ENCODE results near the gene MACROD2. TPM values are rescaled to one million over a fixed set of nuclear protein-coding genes. Genes with fewer than 3 reads are reported as not detected.

Gene MACROD2
- total and polyA plus RNA-seq, 9 donors: 3.7 to 25.5 (median 7.8) TPM

- DNase-seq: no peak
- Histone ChIP-seq H3K27ac (no peak overlapping the region), H3K4me1 (ENCODE audit: insufficient read depth) (no peaks in the 10 kb centered on the region), H3K9me3 (peaks cover 0 to 3% of the 10 kb centered on the region in 2 donors), H3K36me3 (no peaks in the 10 kb centered on the region), H3K27me3 (no peaks in the 10 kb centered on the region), H3K4me3 (no peak overlapping the region)
- WGBS, 3 donors: 78 to 81% (median 78%) methylated on average over 2 of the region's 2 CpGs
- TF ChIP-seq POLR2A (IDR thresholded peaks at IDR 0.05): no peak
- TF ChIP-seq EP300 (IDR thresholded peaks at IDR 0.05): no peak
- TF ChIP-seq CTCF (IDR thresholded peaks at IDR 0.05): no peak
- intact Hi-C loops (cut with DNase I): no loop called here
These were observed 13.9 kb downstream of the MACROD2 start for GRCh38 chr20:14009208-14009607.

- TF ChIP-seq CTCF (IDR thresholded peaks at IDR 0.05) (no peak), EP300 (IDR thresholded peaks at IDR 0.05) (no peak), POLR2A (IDR thresholded peaks at IDR 0.05) (no peak)
- Histone ChIP-seq H3K4me3 (no peak overlapping the region), H3K36me3 (no peaks in the 10 kb centered on the region), H3K4me1 (ENCODE audit: insufficient read depth) (no peaks in the 10 kb centered on the region), H3K9me3 (peaks cover 0 to 3% of the 10 kb centered on the region in 2 donors), H3K27me3 (no peaks in the 10 kb centered on the region), H3K27ac (no peak overlapping the region)
- WGBS, 3 donors: 93 to 98% (median 95%) methylated on average over 3 of the region's 3 CpGs
- no peak for DNase-seq
- intact Hi-C loops (cut with DNase I): no loop called here
These were observed 17.4 kb downstream of the MACROD2 start for GRCh38 chr20:14012671-14013070.

- no peak for DNase-seq
- intact Hi-C loops (cut with DNase I): no loop called here
- Histone ChIP-seq H3K27me3 (no peaks in the 10 kb centered on the region), H3K9me3 (no peaks in the 10 kb centered on the region), H3K27ac (no peak overlapping the region), H3K36me3 (no peaks in the 10 kb centered on the region), H3K4me3 (no peak overlapping the region), H3K4me1 (ENCODE audit: insufficient read depth) (no peaks in the 10 kb centered on the region)
- WGBS, 3 donors: 86 to 96% (median 89%) methylated on average over 1 of the region's 1 CpG
- TF ChIP-seq CTCF (IDR thresholded peaks at IDR 0.05) (no peak), POLR2A (IDR thresholded peaks at IDR 0.05) (no peak), EP300 (IDR thresholded peaks at IDR 0.05) (no peak)
These were observed 35.7 kb downstream of the MACROD2 start for GRCh38 chr20:14030991-14031390.

- Histone ChIP-seq H3K4me3 (no peak overlapping the region), H3K27me3 (no peaks in the 10 kb centered on the region), H3K27ac (no peak overlapping the region), H3K9me3 (no peaks in the 10 kb centered on the region), H3K36me3 (no peaks in the 10 kb centered on the region), H3K4me1 (ENCODE audit: insufficient read depth) (no peaks in the 10 kb centered on the region)
- intact Hi-C loops (cut with DNase I): no loop called here
- no peak for DNase-seq
- TF ChIP-seq POLR2A (IDR thresholded peaks at IDR 0.05) (no peak), EP300 (IDR thresholded peaks at IDR 0.05) (no peak), CTCF (IDR thresholded peaks at IDR 0.05) (no peak)
- 83 to 91% (median 91%) methylated on average over 1 of the region's 1 CpG for WGBS, 3 donors
These were observed 38.0 kb downstream of the MACROD2 start for GRCh38 chr20:14033310-14033709.

Data from ovary (tissue), 9 donors.